ENCODE measurements around the gene PCDHGB6.
"Not testable (repeated sequence)": the region's sequence is repeated elsewhere in the genome, so short reads cannot be mapped to it uniquely, and the experiment has no call there.

The PCDHGB6 gene

GRCh38 chr5:141432726-141433125 lies 24.9 kb downstream of the PCDHGB6 start:
- H3K23ac ChIP-seq (ENCODE audit: low read length); H3K18ac ChIP-seq (ENCODE audit: low read length); H3K56ac ChIP-seq (ENCODE audit: low read length); H3K4me2 ChIP-seq (ENCODE audit: low read length); H3K9ac ChIP-seq (ENCODE audit: low read length); H2BK15ac ChIP-seq (replicated peaks; ENCODE audit: low read depth); H2BK5ac ChIP-seq (ENCODE audit: low read length); H3K79me1 ChIP-seq (ENCODE audit: low read length); DNase-seq; H2BK120ac ChIP-seq (ENCODE audit: low read depth, low read length); H2AK5ac ChIP-seq (ENCODE audit: low read length); H3K36me3 ChIP-seq (ENCODE audit: control insufficient read depth, insufficient read depth, low read length); H3K4me3 ChIP-seq (ENCODE audit: low read length); H3K79me2 ChIP-seq (ENCODE audit: control insufficient read depth, insufficient read depth, low read length); H3K27me3 ChIP-seq (ENCODE audit: insufficient read depth, low read length, poor library complexity); H4K5ac ChIP-seq (ENCODE audit: low read length); H3K27ac ChIP-seq (ENCODE audit: low read depth, low read length); H3K4me1 ChIP-seq (ENCODE audit: control insufficient read depth, low read depth, low read length); H4K8ac ChIP-seq (ENCODE audit: low read depth, low read length); H3K4ac ChIP-seq (ENCODE audit: low read depth, low read length): not testable (repeated sequence)
- WGBS (ENCODE audit: extremely low coverage, insufficient coverage, low lambda C conversion rate) = no CpG with 5 or more reads among the region's 29 CpGs

GRCh38 chr5:141434006-141434405 lies 26.2 kb downstream of the PCDHGB6 start:
- Histone ChIP-seq H4K8ac (ENCODE audit: low read depth, low read length) (no peak overlapping the region), H2BK15ac (replicated peaks; ENCODE audit: low read depth) (no peak overlapping the region), H3K4me3 (ENCODE audit: low read length) (no peak overlapping the region), H3K9ac (ENCODE audit: low read length) (no peak overlapping the region), H3K56ac (ENCODE audit: low read length) (no peak overlapping the region), H3K4ac (ENCODE audit: low read depth, low read length) (no peak overlapping the region), H3K27ac (ENCODE audit: low read depth, low read length) (no peak overlapping the region), H3K79me1 (ENCODE audit: low read length) (no peaks in the 10 kb centered on the region), H3K36me3 (ENCODE audit: control insufficient read depth, insufficient read depth, low read length) (no peaks in the 10 kb centered on the region), H2BK5ac (ENCODE audit: low read length) (no peak overlapping the region), H3K4me1 (ENCODE audit: control insufficient read depth, low read depth, low read length) (no peaks in the 10 kb centered on the region), H3K79me2 (ENCODE audit: control insufficient read depth, insufficient read depth, low read length) (no peaks in the 10 kb centered on the region), H3K18ac (ENCODE audit: low read length) (no peak overlapping the region), H3K23ac (ENCODE audit: low read length) (no peak overlapping the region), H2AK5ac (ENCODE audit: low read length) (no peak overlapping the region), H4K5ac (ENCODE audit: low read length) (no peak overlapping the region), H3K4me2 (ENCODE audit: low read length) (no peak overlapping the region), H3K27me3 (ENCODE audit: insufficient read depth, low read length, poor library complexity) (no peaks in the 10 kb centered on the region), H2BK120ac (ENCODE audit: low read depth, low read length) (no peak overlapping the region)
- no CpG with 5 or more reads among the region's 2 CpGs for whole genome bisulfite sequencing (ENCODE audit: extremely low coverage, insufficient coverage, low lambda C conversion rate)
- no peak for DNase-seq

GRCh38 chr5:141437221-141437620 lies 29.4 kb downstream of the PCDHGB6 start:
- no peak overlapping the region for H3K4me2 ChIP-seq (ENCODE audit: low read length)
- no peak overlapping the region for H3K56ac ChIP-seq (ENCODE audit: low read length)
- H3K27ac ChIP-seq (ENCODE audit: low read depth, low read length) = no peak overlapping the region
- H3K4ac ChIP-seq (ENCODE audit: low read depth, low read length) = no peak overlapping the region
- H2BK5ac ChIP-seq (ENCODE audit: low read length) = no peak overlapping the region
- H4K8ac ChIP-seq (ENCODE audit: low read depth, low read length) = no peak overlapping the region
- H3K36me3 ChIP-seq (ENCODE audit: control insufficient read depth, insufficient read depth, low read length) = no peaks in the 10 kb centered on the region
- H2BK120ac ChIP-seq (ENCODE audit: low read depth, low read length) = no peak overlapping the region
- no peak overlapping the region for H3K9ac ChIP-seq (ENCODE audit: low read length)
- no peak for DNase-seq
- no peaks in the 10 kb centered on the region for H3K79me1 ChIP-seq (ENCODE audit: low read length)
- H4K5ac ChIP-seq (ENCODE audit: low read length) = no peak overlapping the region
- H3K27me3 ChIP-seq (ENCODE audit: insufficient read depth, low read length, poor library complexity) = no peaks in the 10 kb centered on the region
- no CpG with 5 or more reads among the region's 2 CpGs for WGBS (ENCODE audit: extremely low coverage, insufficient coverage, low lambda C conversion rate)
- no peak overlapping the region for H2AK5ac ChIP-seq (ENCODE audit: low read length)
- H3K4me1 ChIP-seq (ENCODE audit: control insufficient read depth, low read depth, low read length) = no peaks in the 10 kb centered on the region
- H3K4me3 ChIP-seq (ENCODE audit: low read length) = no peak overlapping the region
- H2BK15ac ChIP-seq (replicated peaks; ENCODE audit: low read depth) = no peak overlapping the region
- H3K23ac ChIP-seq (ENCODE audit: low read length) = no peak overlapping the region
- H3K18ac ChIP-seq (ENCODE audit: low read length) = no peak overlapping the region
- H3K79me2 ChIP-seq (ENCODE audit: control insufficient read depth, insufficient read depth, low read length) = no peaks in the 10 kb centered on the region

- H2BK15ac ChIP-seq (replicated peaks; ENCODE audit: low read depth) = no peak overlapping the region
- H3K36me3 ChIP-seq (ENCODE audit: control insufficient read depth, insufficient read depth, low read length) = no peaks in the 10 kb centered on the region
- no peaks in the 10 kb centered on the region for H3K27me3 ChIP-seq (ENCODE audit: insufficient read depth, low read length, poor library complexity)
- no CpG with 5 or more reads among the region's 10 CpGs for WGBS (ENCODE audit: extremely low coverage, insufficient coverage, low lambda C conversion rate)
- no peaks in the 10 kb centered on the region for H3K79me2 ChIP-seq (ENCODE audit: control insufficient read depth, insufficient read depth, low read length)
- H3K79me1 ChIP-seq (ENCODE audit: low read length) = no peaks in the 10 kb centered on the region
- H3K56ac ChIP-seq (ENCODE audit: low read length) = no peak overlapping the region
- no peak overlapping the region for H3K4me3 ChIP-seq (ENCODE audit: low read length)
- no peak overlapping the region for H3K9ac ChIP-seq (ENCODE audit: low read length)
- no peak overlapping the region for H2BK120ac ChIP-seq (ENCODE audit: low read depth, low read length)
- H3K4me2 ChIP-seq (ENCODE audit: low read length) = no peak overlapping the region
- no peak overlapping the region for H3K27ac ChIP-seq (ENCODE audit: low read depth, low read length)
- no peak for DNase-seq
- no peak overlapping the region for H2BK5ac ChIP-seq (ENCODE audit: low read length)
- no peak overlapping the region for H2AK5ac ChIP-seq (ENCODE audit: low read length)
- no peak overlapping the region for H4K5ac ChIP-seq (ENCODE audit: low read length)
- no peak overlapping the region for H4K8ac ChIP-seq (ENCODE audit: low read depth, low read length)
- no peak overlapping the region for H3K4ac ChIP-seq (ENCODE audit: low read depth, low read length)
- H3K18ac ChIP-seq (ENCODE audit: low read length) = no peak overlapping the region
- no peaks in the 10 kb centered on the region for H3K4me1 ChIP-seq (ENCODE audit: control insufficient read depth, low read depth, low read length)
- no peak overlapping the region for H3K23ac ChIP-seq (ENCODE audit: low read length)
These were observed 31.8 kb downstream of the PCDHGB6 start for GRCh38 chr5:141439411-141440141.

- Histone ChIP-seq H3K27ac (ENCODE audit: low read depth, low read length) (no peak overlapping the region), H2BK120ac (ENCODE audit: low read depth, low read length) (no peak overlapping the region), H3K4me2 (ENCODE audit: low read length) (no peak overlapping the region), H3K9ac (ENCODE audit: low read length) (no peak overlapping the region), H3K79me2 (ENCODE audit: control insufficient read depth, insufficient read depth, low read length) (no peaks in the 10 kb centered on the region), H3K4me1 (ENCODE audit: control insufficient read depth, low read depth, low read length) (no peaks in the 10 kb centered on the region), H2BK5ac (ENCODE audit: low read length) (no peak overlapping the region), H3K56ac (ENCODE audit: low read length) (no peak overlapping the region), H3K4me3 (ENCODE audit: low read length) (no peak overlapping the region), H4K5ac (ENCODE audit: low read length) (no peak overlapping the region), H3K4ac (ENCODE audit: low read depth, low read length) (no peak overlapping the region), H3K23ac (ENCODE audit: low read length) (no peak overlapping the region), H3K18ac (ENCODE audit: low read length) (no peak overlapping the region), H3K79me1 (ENCODE audit: low read length) (no peaks in the 10 kb centered on the region), H4K8ac (ENCODE audit: low read depth, low read length) (no peak overlapping the region), H2BK15ac (replicated peaks; ENCODE audit: low read depth) (no peak overlapping the region), H3K27me3 (ENCODE audit: insufficient read depth, low read length, poor library complexity) (no peaks in the 10 kb centered on the region), H3K36me3 (ENCODE audit: control insufficient read depth, insufficient read depth, low read length) (no peaks in the 10 kb centered on the region), H2AK5ac (ENCODE audit: low read length) (no peak overlapping the region)
- no peak for DNase-seq
- no CpG with 5 or more reads among the region's 9 CpGs for WGBS (ENCODE audit: extremely low coverage, insufficient coverage, low lambda C conversion rate)
These were observed 32.5 kb downstream of the PCDHGB6 start for GRCh38 chr5:141440341-141440740.

GRCh38 chr5:141441571-141442170 lies 33.9 kb downstream of the PCDHGB6 start:
- Histone ChIP-seq H3K79me2 (ENCODE audit: control insufficient read depth, insufficient read depth, low read length) (no peaks in the 10 kb centered on the region), H3K56ac (ENCODE audit: low read length) (no peak overlapping the region), H3K9ac (ENCODE audit: low read length) (no peak overlapping the region), H3K27ac (ENCODE audit: low read depth, low read length) (no peak overlapping the region), H3K27me3 (ENCODE audit: insufficient read depth, low read length, poor library complexity) (no peaks in the 10 kb centered on the region), H3K23ac (ENCODE audit: low read length) (no peak overlapping the region), H2BK15ac (replicated peaks; ENCODE audit: low read depth) (no peak overlapping the region), H2BK120ac (ENCODE audit: low read depth, low read length) (no peak overlapping the region), H4K8ac (ENCODE audit: low read depth, low read length) (no peak overlapping the region), H3K36me3 (ENCODE audit: control insufficient read depth, insufficient read depth, low read length) (no peaks in the 10 kb centered on the region), H3K4me2 (ENCODE audit: low read length) (no peak overlapping the region), H3K4me1 (ENCODE audit: control insufficient read depth, low read depth, low read length) (no peaks in the 10 kb centered on the region), H4K5ac (ENCODE audit: low read length) (no peak overlapping the region), H3K4me3 (ENCODE audit: low read length) (no peak overlapping the region), H3K4ac (ENCODE audit: low read depth, low read length) (no peak overlapping the region), H2BK5ac (ENCODE audit: low read length) (no peak overlapping the region), H3K79me1 (ENCODE audit: low read length) (no peaks in the 10 kb centered on the region), H3K18ac (ENCODE audit: low read length) (no peak overlapping the region), H2AK5ac (ENCODE audit: low read length) (no peak overlapping the region)
- DNase-seq = no peak
- WGBS (ENCODE audit: extremely low coverage, insufficient coverage, low lambda C conversion rate) = no CpG with 5 or more reads among the region's 50 CpGs

Data from mesendoderm (in vitro differentiated cells).